Activated naive CD4-positive, alpha-beta T cell treated with anti-CD3 and anti-CD28 coated beads, Interleukin-2, amount 50 U/mL, for 16 hours (primary cell): ENCODE data around the gene PLD3.
"Not testable (repeated sequence)": the region's sequence is repeated elsewhere in the genome, so short reads cannot be mapped to it uniquely, and the experiment has no call there.

Source experiments
- DNase-seq: peaks from one replicate; pipeline ENCODE4 v3.0.0-alpha.2; 2020

Gene PLD3

GRCh38 chr19:40392894-40393517, 44.5 kb downstream of the PLD3 start:
- DNase-seq: no peak

GRCh38 chr19:40393894-40394815, 45.7 kb downstream of the PLD3 start:
- no peak for DNase-seq

DNA sequence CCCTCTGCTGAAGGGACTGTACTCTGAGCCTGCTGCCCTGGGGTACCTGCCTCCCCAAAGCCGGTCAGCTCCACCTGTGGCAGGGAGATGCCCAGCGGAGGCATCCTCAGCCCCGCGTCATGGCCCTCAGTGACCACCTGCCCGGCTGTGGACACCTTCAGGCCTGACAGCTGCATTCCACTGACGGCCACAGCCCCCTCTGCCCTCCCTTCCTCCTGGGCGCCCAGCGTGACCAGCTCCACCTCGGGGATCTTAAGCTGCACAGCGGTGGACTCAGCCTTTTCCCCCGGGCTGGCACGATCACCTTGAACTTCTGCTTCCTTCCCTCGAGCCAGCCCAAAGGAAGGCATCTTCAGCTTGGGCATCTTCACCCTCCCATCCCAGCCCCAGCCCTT, 46.3 kb downstream of the PLD3 start:
- no peak for DNase-seq

- DNase-seq: no peak
These were observed 47.5 kb downstream of the PLD3 start for GRCh38 chr19:40395956-40396355.

DNA sequence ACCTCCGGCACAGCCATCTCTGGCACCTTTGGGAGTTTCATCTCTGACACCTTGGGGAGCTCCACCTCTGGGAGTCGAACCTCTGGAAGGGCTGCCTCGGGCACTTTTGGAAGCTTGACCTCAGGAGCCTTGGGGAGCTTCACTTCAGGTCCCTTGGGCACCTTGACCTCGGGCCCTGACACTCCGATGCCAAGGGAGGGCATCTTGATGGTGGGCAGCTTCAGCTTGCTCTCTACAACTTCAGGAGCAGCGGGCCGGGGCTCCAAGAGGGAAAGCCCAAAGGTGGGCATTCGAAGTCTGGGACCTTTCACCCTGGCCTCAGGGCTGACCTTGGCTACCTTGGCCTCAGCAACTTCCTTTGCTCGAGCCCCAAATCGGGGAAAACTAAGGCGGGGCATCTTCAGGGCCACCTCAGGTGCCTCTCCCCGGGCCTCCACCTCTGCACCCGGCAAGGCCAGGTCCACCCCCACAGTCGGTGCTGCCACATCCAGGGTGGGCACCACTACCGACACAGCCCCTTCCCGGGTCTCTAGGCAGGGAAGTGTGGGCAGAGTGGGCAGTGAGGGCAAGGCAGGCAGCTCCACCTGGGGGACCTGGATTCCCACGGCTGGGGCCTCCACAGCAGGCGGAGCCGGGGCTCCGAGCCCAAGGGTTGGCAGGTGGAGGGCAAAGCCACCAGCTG, 48.5 kb downstream of the PLD3 start:
- no peak for DNase-seq

- no peak for DNase-seq
These were observed 49.0 kb downstream of the PLD3 start for GRCh38 chr19:40397568-40397906.

DNA sequence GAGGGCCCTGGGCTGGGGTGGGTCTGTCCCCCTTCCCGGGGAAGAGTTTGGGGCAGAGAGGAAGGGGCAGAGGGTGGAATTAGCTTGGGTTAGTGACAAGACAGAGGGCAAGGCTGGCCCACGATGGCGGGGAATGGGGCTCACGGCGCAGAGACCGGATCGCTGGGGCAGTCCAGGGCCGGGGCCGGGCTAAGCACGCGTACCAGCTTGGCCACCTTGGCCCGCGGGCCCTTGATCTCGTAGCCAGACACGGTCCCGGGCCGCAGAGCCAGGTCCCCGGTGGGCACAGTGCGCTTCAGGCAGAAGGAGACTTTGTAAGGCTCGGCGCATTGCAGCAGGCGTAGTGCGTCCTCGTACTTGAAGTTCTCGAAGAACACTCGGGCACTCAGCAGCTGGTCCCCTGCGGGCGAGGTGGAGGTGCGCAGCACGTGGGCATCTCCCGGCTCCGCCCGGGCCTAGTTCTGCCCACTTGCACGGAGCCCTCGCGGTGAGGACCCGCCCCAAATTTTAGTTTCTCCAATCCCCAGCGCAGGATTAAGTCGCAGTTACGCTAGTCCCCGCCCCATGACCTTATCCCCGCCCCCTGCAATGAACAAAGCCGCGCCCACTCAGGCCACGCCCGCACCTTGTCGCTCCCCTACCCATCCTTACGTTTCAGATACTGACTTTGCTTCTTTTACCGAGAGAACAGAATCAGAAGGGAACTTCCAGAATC, 50.1 kb downstream of the PLD3 start:
- DNase-seq: peak; percentile 77

- DNase-seq: no peak
These were observed 52.1 kb downstream of the PLD3 start for GRCh38 chr19:40400559-40400958.

- peak; percentile 65 for DNase-seq
These were observed 54.9 kb downstream of the PLD3 start for GRCh38 chr19:40403262-40403984.

- no peak for DNase-seq
These were observed 59.5 kb downstream of the PLD3 start for GRCh38 chr19:40407714-40408597.

DNA sequence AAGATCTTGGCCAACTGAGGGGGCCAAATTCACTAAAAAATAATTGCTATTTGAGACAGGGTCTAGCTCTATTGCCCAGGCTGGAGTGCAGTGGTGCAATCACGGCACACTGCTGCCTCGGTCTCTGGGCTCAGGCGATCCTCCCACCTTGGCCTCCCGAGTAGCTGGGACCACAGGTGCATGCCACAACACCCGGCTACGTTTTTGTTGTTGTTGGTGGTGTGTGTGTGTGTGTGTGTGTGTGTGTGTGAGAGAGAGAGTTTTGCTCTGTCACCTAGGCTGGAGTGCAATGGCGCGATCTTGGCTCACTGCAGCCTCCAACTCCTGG, 60.1 kb downstream of the PLD3 start:
- DNase-seq: not testable (repeated sequence)

GRCh38 chr19:40410030-40410389, 61.5 kb downstream of the PLD3 start:
- no peak for DNase-seq

GRCh38 chr19:40411125-40411842, 62.8 kb downstream of the PLD3 start:
- no peak for DNase-seq

GRCh38 chr19:40411958-40412499, 63.5 kb downstream of the PLD3 start:
- DNase-seq: no peak

DNA sequence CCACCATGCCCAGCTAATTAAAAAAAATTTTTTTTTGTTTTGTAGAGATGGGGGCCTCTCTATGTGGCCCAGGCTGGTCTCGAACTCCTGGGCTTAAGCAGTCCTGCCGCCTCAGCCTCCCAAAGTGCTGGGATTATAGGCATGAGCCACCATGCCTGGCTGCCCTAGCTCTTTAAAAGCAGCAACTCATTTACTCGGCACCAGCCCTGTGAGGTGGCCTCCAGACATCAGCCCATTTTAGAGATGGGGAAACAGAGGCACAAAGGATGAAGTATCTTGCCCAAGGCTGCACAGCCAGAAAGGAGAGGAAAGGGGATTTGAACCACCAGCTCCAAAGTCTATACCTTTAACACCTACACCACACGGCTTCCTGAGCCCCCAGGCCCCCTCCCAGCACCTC, 64.4 kb downstream of the PLD3 start:
- DNase-seq: no peak

- DNase-seq: no peak
These were observed 64.9 kb downstream of the PLD3 start, which contains the start of gene PRX for GRCh38 chr19:40413291-40413845. PRX (minus strand) TSS chr19:40413378; CDS start chr19:40407932, 5,446 bp downstream.

- no peak for DNase-seq
These were observed 66.3 kb downstream of the PLD3 start for GRCh38 chr19:40414542-40415535.

- no peak for DNase-seq
These were observed 67.3 kb downstream of the PLD3 start for GRCh38 chr19:40415768-40416167.
